HCT116 (cell line): ENCODE results near the gene PTPRA. TPM values are rescaled to one million over a fixed set of nuclear protein-coding genes. Genes with fewer than 3 reads are reported as not detected.
"Not testable (repeated sequence)": the region's sequence is repeated elsewhere in the genome, so short reads cannot be mapped to it uniquely, and the experiment has no call there.

ENCODE experiments used
- ATAC-seq: fragments of 200-7000 bp; cut with Tn5 transposase; 2 replicates; pipeline ENCODE4 v1.9.1; 2020; ENCODE audit warnings: mild to moderate bottlenecking, moderate library complexity
- BruUV-seq: library from RNA; stranded (reverse); fragments of 400-500 nt; replicated peaks from 2 replicates; lab custom pipeline; 2021; lab: Mats Ljungman, UMichigan
- CTCF ChIA-PET: fragments of 300-600 bp; sonication (Branson Sonifier 250); formaldehyde crosslinking; loops from one replicate; lab custom pipeline; 2021; ENCODE audit warnings: antibody characterized with exemption; lab: Charles Lee
- POLR2A ChIA-PET: fragments of 300-600, 350-600 bp; sonication (Branson Sonifier 250); formaldehyde crosslinking; loops from one replicate; lab custom pipeline; 2021; ENCODE audit warnings: antibody characterized with exemption; lab: Charles Lee
- RAD21 ChIA-PET, 2 experiments: fragments of 300-600 bp; sonication (Branson Sonifier 250); formaldehyde crosslinking; loops; one replicate each; lab custom pipeline; 2023; ENCODE audit warnings: low total read pairs in 2 of 2; ENCODE audit not compliant: uncharacterized antibody in 2 of 2, unreplicated experiment in 2 of 2, low non-redundant PET in 1 of 2; lab: Charles Lee
- DNase-seq: peaks from one replicate; pipeline ENCODE4 v3.0.0-alpha.2; 2010; ENCODE audit warnings: low read depth, low spot score
- H2AFZ ChIP-seq: fragments of 200-600 bp; shearing (Covaris generic), sonication (generic); 2 replicates; pipeline ENCODE4 v1.6.1; 2017; ENCODE audit warnings: low read depth, mixed run types, mixed read lengths, antibody characterized with exemption, low read length; ENCODE audit not compliant: poor library complexity, severe bottlenecking
- H3K27ac ChIP-seq: 2 replicates; pipeline ENCODE4 v1.5.1; 2012; ENCODE audit warnings: low read depth, low read length
- H3K27me3 ChIP-seq: fragments of 200-600 bp; sonication (generic); 2 replicates; pipeline ENCODE4 v1.6.1; 2016; ENCODE audit warnings: mixed run types, low read length, mixed read lengths; ENCODE audit not compliant: insufficient read depth
- H3K36me3 ChIP-seq, 2 experiments: fragments of 200-500 bp in 1 of 2; fragments of 200-600 bp in 1 of 2; sonication (Bioruptor generic) in 1 of 2; sonication (generic) in 1 of 2; 2 replicates each; pipeline versions ENCODE4 v1.5.1 to v1.6.1; 2014 to 2016; ENCODE audit warnings: low read length in 2 of 2, inconsistent platforms in 1 of 2, mixed read lengths in 1 of 2, mixed run types in 1 of 2; ENCODE audit not compliant: insufficient read depth in 2 of 2, control insufficient read depth in 1 of 2
- H3K4me1 ChIP-seq, 2 experiments: fragments of 200-600 bp in 1 of 2; sonication (generic) in 1 of 2; 2 replicates each; pipeline versions ENCODE4 v1.5.1 to v1.6.1; 2012 to 2017; ENCODE audit warnings: low read length in 2 of 2, inconsistent platforms in 1 of 2, mild to moderate bottlenecking in 1 of 2, mixed read lengths in 1 of 2, mixed run types in 1 of 2, moderate library complexity in 1 of 2; ENCODE audit not compliant: insufficient read depth in 2 of 2, control insufficient read depth in 1 of 2
- H3K4me2 ChIP-seq: fragments of 200-600 bp; sonication (generic); 2 replicates; pipeline ENCODE4 v1.6.1; 2017; ENCODE audit warnings: mixed run types, low read length, mixed read lengths
- H3K4me3 ChIP-seq, 2 experiments: fragments of 200-600 bp in 1 of 2; sonication (generic) in 1 of 2; replicated peaks in 1 of 2; 2 replicates each; pipeline ENCODE4 v1.5.1; 2011 to 2016; ENCODE audit warnings: low read length in 2 of 2, control low read depth in 1 of 2, low read depth in 1 of 2, mild to moderate bottlenecking in 1 of 2, mixed read lengths in 1 of 2, mixed run types in 1 of 2
- H3K79me2 ChIP-seq: fragments of 200-600 bp; sonication (generic); 2 replicates; pipeline ENCODE4 v1.6.1; 2017; ENCODE audit warnings: mild to moderate bottlenecking, mixed run types, low read length, moderate library complexity, mixed read lengths; ENCODE audit not compliant: insufficient read depth
- H3K9ac ChIP-seq: fragments of 200-600 bp; sonication (generic); 2 replicates; pipeline ENCODE4 v1.6.1; 2016; ENCODE audit warnings: low read length, mixed read lengths
- H3K9me2 ChIP-seq: fragments of 200-600 bp; sonication (generic), shearing (Covaris generic); 2 replicates; pipeline ENCODE4 v1.6.1; 2017; ENCODE audit warnings: mixed run types, mild to moderate bottlenecking, moderate library complexity; ENCODE audit not compliant: insufficient read depth
- H3K9me3 ChIP-seq, 2 experiments: fragments of 200-500 bp in 1 of 2; fragments of 200-600 bp in 1 of 2; sonication (Bioruptor generic) in 1 of 2; sonication (generic) in 1 of 2; 2 replicates each; pipeline ENCODE4 v1.6.1; 2014 to 2017; ENCODE audit warnings: low read length in 2 of 2, mixed read lengths in 2 of 2, inconsistent platforms in 1 of 2, low read depth in 1 of 2, mild to moderate bottlenecking in 1 of 2, mixed run types in 1 of 2, moderate library complexity in 1 of 2; ENCODE audit not compliant: control insufficient read depth in 1 of 2, insufficient read depth in 1 of 2
- H4K20me1 ChIP-seq: fragments of 200-600 bp; sonication (generic), shearing (Covaris generic); 2 replicates; pipeline ENCODE4 v1.6.1; 2017; ENCODE audit warnings: mixed run types, mild to moderate bottlenecking, moderate library complexity; ENCODE audit not compliant: insufficient read depth
- ATF3 ChIP-seq: IDR thresholded peaks from 2 replicates; pipeline ENCODE4 v1.6.1; 2012
- ELF1 ChIP-seq: IDR thresholded peaks from 2 replicates; pipeline ENCODE4 v1.6.1; 2012; ENCODE audit warnings: low read depth, borderline replicate concordance
- EZH2 ChIP-seq: fragments of 200-600 bp; sonication (generic); IDR thresholded peaks from 2 replicates; pipeline ENCODE4 v1.6.1; 2017; ENCODE audit warnings: antibody characterized with exemption, mixed run types
- EZH2phosphoT487 ChIP-seq: fragments of 200-600 bp; IDR thresholded peaks from 2 replicates; pipeline ENCODE4 v1.6.1; 2018; ENCODE audit warnings: antibody characterized with exemption, borderline replicate concordance
- JUND ChIP-seq: IDR thresholded peaks from 2 replicates; pipeline ENCODE4 v1.6.1; 2012
- SIN3A ChIP-seq: IDR thresholded peaks from 2 replicates; pipeline ENCODE4 v1.6.1; 2012; ENCODE audit warnings: low read depth
- SP1 ChIP-seq: IDR thresholded peaks from 2 replicates; pipeline ENCODE4 v1.6.1; 2012; ENCODE audit warnings: low read depth
- ZNF274 ChIP-seq: fragments of 200-500 bp; sonication (Bioruptor generic); IDR thresholded peaks from 2 replicates; pipeline ENCODE4 v1.6.1; 2014; ENCODE audit warnings: mild to moderate bottlenecking, low read depth, low read length, inconsistent platforms
- intact Hi-C: fragments of 100-400 bp; cut with micrococcal nuclease; formaldehyde crosslinking; loops from 2 replicates; pipeline ENCODE4 v1.10.0; 2022
- total RNA-seq: library from RNA; stranded (reverse); gene quantifications from one replicate; pipeline ENCODE4 v1.2.1, GENCODE V29; 2021; ENCODE audit not compliant: unreplicated experiment

Gene PTPRA
- total RNA-seq, 1 experiment from 2014 or later = 44.6 TPM

- ATAC-seq (no peak), DNase-seq (no peak)
- no TSS peak for BruUV-seq
- no peak within 1 kb of the TSS for H3K9ac ChIP-seq
- H3K4me1 ChIP-seq = peaks cover 16 to 25% of the 10 kb centered on the region in 2 experiments; a peak in 3 of 4 replicates
- ChIA-PET CTCF (no interaction called here), POLR2A (no interaction called here), RAD21 (no interaction called here)
- no peaks in the 10 kb centered on the region for H3K27me3 ChIP-seq
- H3K9me2 ChIP-seq = no peaks in the 10 kb centered on the region
- no peaks in the 10 kb centered on the region for H3K79me2 ChIP-seq
- no peaks in the 10 kb centered on the region for H3K9me3 ChIP-seq
- H3K4me3 ChIP-seq = no peak within 1 kb of the TSS
- H4K20me1 ChIP-seq = no peaks in the 10 kb centered on the region
- intact Hi-C loops = no loop called here
- no peaks in the 10 kb centered on the region for H3K36me3 ChIP-seq
- H3K4me2 ChIP-seq = no peak within 1 kb of the TSS
- no peak within 1 kb of the TSS for H2AFZ ChIP-seq
- no peak within 1 kb of the TSS for H3K27ac ChIP-seq
- no peak for TF ChIP-seq ZNF274
- TF ChIP-seq SP1 = no peak
- TF ChIP-seq EZH2 = no peak
Measured at GRCh38 chr20:3071610-3072529, 198.6 kb downstream of the PTPRA start, which contains the start of gene OXT. Gene OXT, plus strand, starts transcription at chr20:3071620. Its CDS starts 36 bp downstream, at chr20:3071656.

- Histone ChIP-seq H3K27ac (no peak overlapping the region), H3K4me2 (no peak overlapping the region), H3K9ac (no peak overlapping the region), H3K9me3 (no peaks in the 10 kb centered on the region), H3K4me3 (no peak overlapping the region), H3K36me3 (no peaks in the 10 kb centered on the region), H2AFZ (no peak overlapping the region), H3K4me1 (peaks cover 11 to 22% of the 10 kb centered on the region in 2 experiments; a peak in 3 of 4 replicates), H3K27me3 (no peaks in the 10 kb centered on the region), H3K79me2 (no peaks in the 10 kb centered on the region), H4K20me1 (no peaks in the 10 kb centered on the region), H3K9me2 (no peaks in the 10 kb centered on the region)
- ChIA-PET RAD21 (interaction anchor here in 1 of 2 experiments (0.5 to 0.6 kb wide), 2 partner anchors 28 to 190 kb away, joined by 3 to 7 read pairs; no protein-coding TSS in a partner anchor), POLR2A (no interaction called here), CTCF (no interaction called here)
- BruUV-seq = no TSS peak
- DNase-seq (no peak), ATAC-seq (no peak)
- intact Hi-C loops = no loop called here
- no peak for TF ChIP-seq ATF3
- TF ChIP-seq ELF1 = no peak
- TF ChIP-seq SIN3A = no peak
- no peak for TF ChIP-seq JUND
- TF ChIP-seq EZH2phosphoT487 = no peak
Measured at GRCh38 chr20:3072530-3073250, 199.4 kb downstream of the PTPRA start.

- H2AFZ ChIP-seq, H3K9me2 ChIP-seq, H3K36me3 ChIP-seq, ATAC-seq, BruUV-seq, intact Hi-C loops, POLR2A ChIA-PET, H3K4me2 ChIP-seq, H3K27ac ChIP-seq, H4K20me1 ChIP-seq, CTCF ChIA-PET, H3K79me2 ChIP-seq, H3K9ac ChIP-seq, DNase-seq, H3K27me3 ChIP-seq, H3K9me3 ChIP-seq, H3K4me3 ChIP-seq: not testable (repeated sequence)
- peaks cover 11 to 18% of the 10 kb centered on the region in 2 experiments; a peak in 3 of 4 replicates for H3K4me1 ChIP-seq
- RAD21 ChIA-PET = interaction anchor here in 1 of 2 experiments (0.5 to 0.6 kb wide), 2 partner anchors 28 to 191 kb away, joined by 3 to 7 read pairs; no protein-coding TSS in a partner anchor
Measured at GRCh38 chr20:3073251-3073643, 200.0 kb downstream of the PTPRA start.
